OCI-LY1 (cell line): ENCODE results near the gene CHRND.
"Not testable (repeated sequence)": the region's sequence is repeated elsewhere in the genome, so short reads cannot be mapped to it uniquely, and the experiment has no call there.

Experiments used
- H2AFZ ChIP-seq: fragments of 200-600 bp; sonication (generic), shearing (Covaris generic); 2 replicates; pipeline ENCODE4 v1.6.0; 2014; ENCODE audit warnings: antibody characterized with exemption, mild to moderate bottlenecking, low read length
- H3F3A ChIP-seq: fragments of 200-600 bp; sonication (generic), shearing (Covaris generic); 2 replicates; pipeline ENCODE4 v1.6.0; 2014; ENCODE audit warnings: mild to moderate bottlenecking, antibody characterized with exemption, low read length, moderate library complexity; ENCODE audit not compliant: insufficient read depth
- H3K27ac ChIP-seq: fragments of 200-600 bp; sonication (generic); 2 replicates; pipeline ENCODE4 v1.5.1; 2014; ENCODE audit warnings: low read length, mixed run types, mild to moderate bottlenecking, low read depth; ENCODE audit not compliant: poor library complexity, severe bottlenecking
- H3K27me3 ChIP-seq: fragments of 200-600 bp; sonication (generic); 2 replicates; pipeline ENCODE4 v1.6.0; 2014; ENCODE audit warnings: antibody characterized with exemption, mild to moderate bottlenecking, low read length, moderate library complexity; ENCODE audit not compliant: insufficient read depth
- H3K36me3 ChIP-seq: fragments of 200-600 bp; sonication (generic); 2 replicates; pipeline ENCODE4 v1.6.1; 2014; ENCODE audit warnings: mild to moderate bottlenecking, antibody characterized with exemption, low read length, moderate library complexity, mixed read lengths; ENCODE audit not compliant: insufficient read depth
- H3K4me1 ChIP-seq: fragments of 200-600 bp; sonication (generic); 2 replicates; pipeline ENCODE4 v1.5.1; 2014; ENCODE audit warnings: mild to moderate bottlenecking, low read length, moderate library complexity; ENCODE audit not compliant: insufficient read depth, severe bottlenecking
- H3K4me2 ChIP-seq: fragments of 200-600 bp; sonication (generic), shearing (Covaris generic); 2 replicates; pipeline ENCODE4 v1.6.1; 2014; ENCODE audit warnings: low read length
- H3K4me3 ChIP-seq: fragments of 200-600 bp; sonication (generic); 2 replicates; pipeline ENCODE4 v1.5.1; 2014; ENCODE audit warnings: low read length, low read depth, mild to moderate bottlenecking, mixed read lengths; ENCODE audit not compliant: poor library complexity, severe bottlenecking
- H3K79me2 ChIP-seq: fragments of 200-600 bp; shearing (Covaris generic); 2 replicates; pipeline ENCODE4 v1.6.1; 2016; ENCODE audit warnings: mixed run types, low read length, mixed read lengths; ENCODE audit not compliant: insufficient read depth
- H3K9ac ChIP-seq: fragments of 200-600 bp; sonication (generic), shearing (Covaris generic); 2 replicates; pipeline ENCODE4 v1.6.1; 2014; ENCODE audit warnings: mild to moderate bottlenecking, low read length, mixed read lengths
- H3K9me2 ChIP-seq: fragments of 200-600 bp; sonication (generic), shearing (Covaris generic); 2 replicates; pipeline ENCODE4 v1.6.1; 2014; ENCODE audit warnings: low read depth, mild to moderate bottlenecking, low read length, mixed read lengths
- H3K9me3 ChIP-seq: fragments of 200-600 bp; shearing (Covaris generic); 2 replicates; pipeline ENCODE4 v1.6.1; 2014; ENCODE audit warnings: low read length, mixed read lengths
- H4K20me1 ChIP-seq: fragments of 200-600 bp; sonication (generic), shearing (Covaris generic); 2 replicates; pipeline ENCODE4 v1.6.0; 2016; ENCODE audit warnings: mild to moderate bottlenecking, low read length; ENCODE audit not compliant: insufficient read depth
- CTCF ChIP-seq: fragments of 200-600 bp; sonication (generic), shearing (Covaris generic); IDR thresholded peaks from 2 replicates; pipeline ENCODE4 v1.5.1; 2017; ENCODE audit warnings: mild to moderate bottlenecking, antibody characterized with exemption, low read length, moderate library complexity, mixed read lengths
- EZH2 ChIP-seq: fragments of 200-600 bp; sonication (generic), shearing (Covaris generic); IDR thresholded peaks from 2 replicates; pipeline ENCODE4 v1.8.0; 2017; ENCODE audit warnings: borderline replicate concordance, mixed run types, mild to moderate bottlenecking, antibody characterized with exemption, low read length, moderate library complexity, mixed read lengths

Gene CHRND

GRCh38 chr2:232529806-232530547, 4.0 kb downstream of the CHRND start:
- Histone ChIP-seq H3K4me1 (peaks cover 8% of the 10 kb centered on the region), H4K20me1 (no peaks in the 10 kb centered on the region), H2AFZ (no peak overlapping the region), H3K4me2 (no peak overlapping the region), H3K27ac (no peak overlapping the region), H3K9me2 (no peaks in the 10 kb centered on the region), H3K4me3 (no peak overlapping the region), H3K27me3 (peaks cover 11% of the 10 kb centered on the region; the same call in 1 of the 2 replicates), H3F3A (no peaks in the 10 kb centered on the region), H3K9me3 (no peaks in the 10 kb centered on the region), H3K79me2 (no peaks in the 10 kb centered on the region), H3K36me3 (no peaks in the 10 kb centered on the region), H3K9ac (no peak overlapping the region)
- TF ChIP-seq CTCF (no peak), EZH2 (no peak)

- Histone ChIP-seq H3F3A (no peaks in the 10 kb centered on the region), H3K4me2 (no peak overlapping the region), H3K27me3 (peaks cover 11% of the 10 kb centered on the region; the same call in 1 of the 2 replicates), H2AFZ (no peak overlapping the region), H3K27ac (no peak overlapping the region), H3K36me3 (no peaks in the 10 kb centered on the region), H4K20me1 (no peaks in the 10 kb centered on the region), H3K4me3 (no peak overlapping the region), H3K9me3 (no peaks in the 10 kb centered on the region), H3K4me1 (peaks cover 8% of the 10 kb centered on the region), H3K9ac (no peak overlapping the region), H3K79me2 (no peaks in the 10 kb centered on the region), H3K9me2 (no peaks in the 10 kb centered on the region)
- no peak for TF ChIP-seq EZH2
- TF ChIP-seq CTCF, result no peak
These were observed 4.8 kb downstream of the CHRND start for GRCh38 chr2:232530626-232531260.

GRCh38 chr2:232532419-232532818, 6.5 kb downstream of the CHRND start:
- Histone ChIP-seq H3K4me1 (peaks cover 8% of the 10 kb centered on the region), H3K27ac (no peak overlapping the region), H3K27me3 (peaks cover 15% of the 10 kb centered on the region; the same call in 1 of the 2 replicates), H4K20me1 (no peaks in the 10 kb centered on the region), H3K4me2 (no peak overlapping the region), H3K9me3 (no peaks in the 10 kb centered on the region), H3F3A (no peaks in the 10 kb centered on the region), H2AFZ (no peak overlapping the region), H3K79me2 (no peaks in the 10 kb centered on the region), H3K36me3 (no peaks in the 10 kb centered on the region), H3K9ac (no peak overlapping the region), H3K9me2 (no peaks in the 10 kb centered on the region), H3K4me3 (no peak overlapping the region)
- TF ChIP-seq CTCF (no peak), EZH2 (no peak)

- H3K79me2 ChIP-seq, H2AFZ ChIP-seq, H3K4me1 ChIP-seq, H3K4me2 ChIP-seq, H3K4me3 ChIP-seq, H3F3A ChIP-seq, H3K9me3 ChIP-seq, H3K27ac ChIP-seq, H3K9ac ChIP-seq, H3K9me2 ChIP-seq, H3K36me3 ChIP-seq, H4K20me1 ChIP-seq: not testable (repeated sequence)
- peaks cover 15% of the 10 kb centered on the region; the same call in 1 of the 2 replicates for H3K27me3 ChIP-seq
These were observed 6.9 kb downstream of the CHRND start for GRCh38 chr2:232532821-232533220.
